ENCODE measurements around the gene TLR6. TPM values are rescaled to one million over a fixed set of nuclear protein-coding genes. Genes with fewer than 3 reads are reported as not detected.

Gene TLR6
- total and polyA plus RNA-seq, 2 donors (not counting 1 experiment from before 2014, with no cell fraction given): 10.0 to 60.6 TPM

- Histone ChIP-seq H3K4me1 (ENCODE audit: control insufficient read depth in 2 of 2, insufficient read depth in 2 of 2, low read length in 2 of 2) (no peaks in the 10 kb centered on the region), H3K9ac (ENCODE audit: low read length) (no peak overlapping the region), H3K27ac (ENCODE audit: low read length in 2 of 2) (no peak overlapping the region), H3K4me3 (ENCODE audit: control extremely low read depth in 1 of 5, extremely low read depth in 1 of 5, insufficient read depth in 1 of 5, low read depth in 2 of 5, low read length in 4 of 5) (no peak overlapping the region), H3K4me2 (replicated peaks; ENCODE audit: low read depth, low read length, poor library complexity, severe bottlenecking) (no peak overlapping the region), H3K79me2 (ENCODE audit: control insufficient read depth, insufficient read depth, low read length) (no peaks in the 10 kb centered on the region), H3K9me3 (ENCODE audit: control extremely low read depth in 1 of 3, control insufficient read depth in 2 of 3, insufficient read depth in 1 of 3, low read length in 2 of 3) (no peaks in the 10 kb centered on the region), H3K36me3 (replicated peaks in 1 of 2; ENCODE audit: control extremely low read depth in 1 of 2, control insufficient read depth in 1 of 2, extremely low read depth in 1 of 2, insufficient read depth in 2 of 2, low read length in 1 of 2) (no peaks in the 10 kb centered on the region), H2AFZ (ENCODE audit: insufficient read depth, low read depth, low read length, poor library complexity, severe bottlenecking) (no peak overlapping the region), H4K20me1 (ENCODE audit: control insufficient read depth, insufficient read depth, low read length, poor library complexity, severe bottlenecking) (no peaks in the 10 kb centered on the region), H3K27me3 (replicated peaks in 1 of 4; ENCODE audit: control extremely low read depth in 1 of 4, control insufficient read depth in 3 of 4, insufficient read depth in 4 of 4, low read length in 3 of 4) (no peaks in the 10 kb centered on the region)
- DNase-seq (no peak), ATAC-seq (ENCODE audit: low read depth) (no peak)
- CTCF ChIA-PET: interaction anchor here (0.7 to 4.1 kb wide), 6 partner anchors 11 to 242 kb away, joined by 3 to 20 read pairs (median 12); no protein-coding TSS in a partner anchor
- POLR2A ChIA-PET: interaction anchor here (0.6 kb wide), 1 partner anchor 121 kb away, joined by 3 read pairs; no protein-coding TSS in a partner anchor
- Mint-ChIP-seq H3K9me3 (ENCODE audit: insufficient read depth) (no peaks in the 10 kb centered on the region), H3K4me1 (peaks cover 4% of the 10 kb centered on the region), H3K4me3 (no peak overlapping the region), H3K27ac (no peak overlapping the region), H3K27me3 (no peaks in the 10 kb centered on the region)
- WGBS (ENCODE audit: insufficient coverage): 97% methylated on average over 5 of the region's 10 CpGs
- TF ChIP-seq CTCF (IDR thresholded peaks at IDR 0.05): no peak
- TF ChIP-seq EZH2 (IDR thresholded peaks at IDR 0.05; ENCODE audit: borderline replicate concordance, insufficient read depth, low read depth, low read length, poor library complexity, severe bottlenecking): no peak
- intact Hi-C loops (cut with micrococcal nuclease): no loop called here
Observed at GRCh38 chr4:38891051-38891983, 34.7 kb upstream of the TLR6 start.

- no CpG with 5 or more reads among the region's 1 CpG for WGBS (ENCODE audit: insufficient coverage)
- Histone ChIP-seq H2AFZ (ENCODE audit: insufficient read depth, low read depth, low read length, poor library complexity, severe bottlenecking) (no peak overlapping the region), H3K79me2 (ENCODE audit: control insufficient read depth, insufficient read depth, low read length) (no peaks in the 10 kb centered on the region), H3K27me3 (replicated peaks in 1 of 4; ENCODE audit: control extremely low read depth in 1 of 4, control insufficient read depth in 3 of 4, insufficient read depth in 4 of 4, low read length in 3 of 4) (no peaks in the 10 kb centered on the region), H3K27ac (ENCODE audit: low read length in 2 of 2) (no peak overlapping the region), H3K4me3 (ENCODE audit: control extremely low read depth in 1 of 5, extremely low read depth in 1 of 5, insufficient read depth in 1 of 5, low read depth in 2 of 5, low read length in 4 of 5) (no peak overlapping the region), H3K4me1 (ENCODE audit: control insufficient read depth in 2 of 2, insufficient read depth in 2 of 2, low read length in 2 of 2) (no peaks in the 10 kb centered on the region), H3K9me3 (ENCODE audit: control extremely low read depth in 1 of 3, control insufficient read depth in 2 of 3, insufficient read depth in 1 of 3, low read length in 2 of 3) (no peaks in the 10 kb centered on the region), H3K9ac (ENCODE audit: low read length) (no peak overlapping the region), H3K36me3 (replicated peaks in 1 of 2; ENCODE audit: control extremely low read depth in 1 of 2, control insufficient read depth in 1 of 2, extremely low read depth in 1 of 2, insufficient read depth in 2 of 2, low read length in 1 of 2) (no peaks in the 10 kb centered on the region), H3K4me2 (replicated peaks; ENCODE audit: low read depth, low read length, poor library complexity, severe bottlenecking) (no peak overlapping the region), H4K20me1 (ENCODE audit: control insufficient read depth, insufficient read depth, low read length, poor library complexity, severe bottlenecking) (no peaks in the 10 kb centered on the region)
- H3K4me1 Mint-ChIP-seq: peaks cover 4% of the 10 kb centered on the region
- CTCF ChIA-PET: interaction anchor here (0.6 to 4.1 kb wide), 11 partner anchors 13 to 709 kb away, joined by 3 to 20 read pairs (median 3); partner anchors contain the start of gene TLR10
- POLR2A ChIA-PET: interaction anchor here (0.6 kb wide), 1 partner anchor 898 kb away, joined by 3 read pairs; no protein-coding TSS in a partner anchor
- intact Hi-C loops (cut with micrococcal nuclease): no loop called here
- H3K9me3 Mint-ChIP-seq (ENCODE audit: insufficient read depth): no peaks in the 10 kb centered on the region
- H3K27me3 Mint-ChIP-seq: no peaks in the 10 kb centered on the region
- TF ChIP-seq CTCF (IDR thresholded peaks at IDR 0.05): no peak
- TF ChIP-seq EZH2 (IDR thresholded peaks at IDR 0.05; ENCODE audit: borderline replicate concordance, insufficient read depth, low read depth, low read length, poor library complexity, severe bottlenecking): no peak
- no peak for ATAC-seq (ENCODE audit: low read depth)
- peak overlapping the region; percentile 37 for H3K27ac Mint-ChIP-seq
- DNase-seq: no peak
- H3K4me3 Mint-ChIP-seq: no peak overlapping the region
Observed at GRCh38 chr4:38889143-38889542, 32.5 kb upstream of the TLR6 start.
